Superior temporal gyrus (tissue), 1 donor: ENCODE data around the gene WFS1.

Source experiments
- DNase-seq: peaks from one replicate; pipeline ENCODE4 v3.0.0-alpha.2; 2016; ENCODE audit errors: extremely low spot score

WFS1 gene

DNA sequence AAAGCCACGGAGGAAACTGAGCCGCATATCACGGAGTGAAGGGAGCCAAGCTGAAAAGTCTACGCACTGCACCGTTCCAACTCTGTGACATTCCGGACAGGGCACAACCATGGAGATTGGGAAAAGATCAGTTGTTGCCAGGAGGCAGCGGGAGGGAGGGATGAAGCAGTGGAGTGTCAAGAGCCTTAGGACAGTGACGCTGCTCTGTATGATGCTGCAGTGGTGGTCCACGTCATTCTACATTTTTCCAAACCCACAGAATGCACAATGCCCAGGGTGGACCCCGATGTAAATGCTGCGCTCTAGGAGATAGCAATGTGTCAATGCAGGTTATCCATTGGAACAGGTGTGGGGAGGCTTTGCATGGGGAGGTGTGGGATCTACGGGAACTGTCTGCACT is 7.5 kb upstream of the WFS1 start:
- DNase-seq = no peak

DNA sequence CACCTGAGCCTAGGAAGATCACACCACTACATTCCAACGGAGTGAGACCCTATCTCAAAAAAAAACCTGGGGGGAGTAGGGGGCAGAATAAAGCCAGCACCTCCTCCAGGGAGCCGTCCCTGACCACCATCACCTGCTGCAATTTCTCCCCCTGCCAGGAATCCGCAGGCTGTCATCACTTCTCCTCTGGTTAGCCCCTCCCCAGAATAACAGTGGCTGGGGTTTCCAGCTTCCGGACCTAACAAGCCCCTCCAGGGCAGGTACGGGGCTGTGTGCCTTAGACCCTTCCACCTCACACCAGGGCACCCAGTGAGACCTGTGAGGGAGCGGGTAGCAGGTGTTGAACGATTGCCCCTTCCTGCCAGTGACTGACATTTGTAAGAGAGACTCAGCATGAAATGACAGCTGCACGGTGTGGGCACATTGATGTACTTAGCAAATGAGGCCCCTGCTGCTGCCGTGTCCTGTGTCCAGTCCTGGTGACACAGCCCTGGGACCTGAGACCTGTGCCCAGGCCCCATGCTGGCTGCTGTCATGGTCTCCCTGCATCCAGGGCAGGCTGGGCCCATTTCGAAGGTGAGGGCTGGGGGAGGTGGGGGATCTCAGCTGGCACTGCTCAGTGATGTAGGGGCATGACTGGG is 6.7 kb upstream of the WFS1 start:
- no peak for DNase-seq

DNA sequence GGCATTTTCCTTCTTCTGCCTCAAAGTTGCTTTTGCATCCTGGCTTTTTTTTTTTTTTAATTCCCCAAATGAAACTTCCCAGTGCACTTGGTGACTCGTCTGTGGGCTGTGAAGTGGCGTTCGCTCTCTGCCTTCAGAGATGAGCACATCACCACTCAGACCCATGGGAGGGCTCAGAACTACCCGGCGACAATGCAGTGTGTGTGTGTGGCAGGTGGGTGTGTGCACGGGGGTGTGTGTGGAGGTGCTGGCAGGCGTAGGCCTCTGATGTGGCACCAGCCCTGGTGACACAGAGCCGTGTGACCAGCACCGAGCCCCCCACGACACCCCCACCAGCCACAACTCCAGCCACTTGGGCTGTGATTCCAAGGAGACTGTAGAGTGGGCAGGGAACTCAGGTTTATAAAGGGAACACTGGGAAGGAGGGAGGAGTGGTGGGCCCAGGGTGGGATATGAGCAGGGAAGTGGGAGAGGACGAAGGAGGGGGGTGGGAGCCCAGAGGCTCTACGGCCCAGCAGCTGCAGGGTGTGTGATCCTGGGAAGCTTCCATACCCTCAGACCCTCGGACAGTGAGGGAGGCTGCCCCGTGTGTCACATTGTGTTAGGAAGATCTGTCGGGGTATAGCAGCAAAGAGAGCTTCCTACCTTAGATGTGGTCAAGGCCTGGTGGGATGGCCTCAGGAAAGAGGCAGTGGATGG is 6.0 kb upstream of the WFS1 start:
- DNase-seq = no peak

DNA sequence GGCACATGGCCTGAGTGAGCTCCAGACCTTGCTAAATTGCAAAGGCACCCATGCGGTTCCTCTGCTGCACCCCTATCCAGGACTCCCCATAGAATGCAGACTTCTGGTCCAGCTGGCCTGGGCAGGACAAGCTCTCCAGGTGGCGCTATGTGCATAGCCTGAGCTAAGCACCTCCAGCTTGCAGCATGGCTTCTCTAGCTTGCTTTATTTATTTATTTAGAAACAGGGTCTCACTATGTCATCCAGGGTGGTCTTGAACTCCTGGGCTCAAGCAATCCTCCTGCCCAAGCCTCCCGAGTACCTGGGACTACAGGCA is 5.5 kb upstream of the WFS1 start:
- DNase-seq = no peak

DNA sequence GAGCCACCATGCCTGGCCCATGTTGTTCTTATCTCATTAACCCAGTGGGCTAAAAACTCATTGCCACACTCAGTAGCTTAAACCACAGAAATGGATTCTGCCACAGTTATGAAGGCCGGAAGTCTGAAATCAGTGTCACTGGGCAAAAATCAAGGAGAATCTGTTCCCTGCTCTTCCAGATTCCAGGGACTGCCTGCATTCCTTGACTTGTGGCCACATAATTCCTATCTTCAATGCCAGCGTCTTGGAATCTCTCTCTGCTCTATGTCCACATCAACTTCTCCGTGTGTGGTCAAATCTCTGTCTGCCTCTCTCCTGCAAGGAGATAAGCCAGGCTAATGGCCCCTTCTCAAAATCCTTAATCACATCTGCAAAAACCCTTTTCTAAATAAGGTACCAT is 4.1 kb upstream of the WFS1 start:
- DNase-seq = no peak

DNA sequence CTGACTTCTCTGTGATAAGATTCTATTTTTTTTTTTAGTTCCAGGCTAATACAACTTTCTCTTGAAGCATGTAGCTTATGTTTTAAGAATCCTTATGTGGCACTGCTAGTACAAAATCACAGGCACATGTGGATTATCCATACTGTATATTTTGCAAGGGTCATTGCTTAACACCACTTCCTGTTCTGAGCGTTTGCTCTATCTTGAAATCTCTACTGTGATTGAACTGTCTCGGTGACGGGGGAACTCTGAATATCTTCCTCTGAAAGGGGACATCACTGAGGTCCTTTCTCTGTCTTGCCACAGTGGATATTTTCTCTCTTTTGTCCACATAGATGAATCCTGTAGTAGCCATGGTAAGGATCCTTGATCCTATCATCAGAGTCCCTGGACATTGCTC is 2.1 kb upstream of the WFS1 start:
- no peak for DNase-seq

DNA sequence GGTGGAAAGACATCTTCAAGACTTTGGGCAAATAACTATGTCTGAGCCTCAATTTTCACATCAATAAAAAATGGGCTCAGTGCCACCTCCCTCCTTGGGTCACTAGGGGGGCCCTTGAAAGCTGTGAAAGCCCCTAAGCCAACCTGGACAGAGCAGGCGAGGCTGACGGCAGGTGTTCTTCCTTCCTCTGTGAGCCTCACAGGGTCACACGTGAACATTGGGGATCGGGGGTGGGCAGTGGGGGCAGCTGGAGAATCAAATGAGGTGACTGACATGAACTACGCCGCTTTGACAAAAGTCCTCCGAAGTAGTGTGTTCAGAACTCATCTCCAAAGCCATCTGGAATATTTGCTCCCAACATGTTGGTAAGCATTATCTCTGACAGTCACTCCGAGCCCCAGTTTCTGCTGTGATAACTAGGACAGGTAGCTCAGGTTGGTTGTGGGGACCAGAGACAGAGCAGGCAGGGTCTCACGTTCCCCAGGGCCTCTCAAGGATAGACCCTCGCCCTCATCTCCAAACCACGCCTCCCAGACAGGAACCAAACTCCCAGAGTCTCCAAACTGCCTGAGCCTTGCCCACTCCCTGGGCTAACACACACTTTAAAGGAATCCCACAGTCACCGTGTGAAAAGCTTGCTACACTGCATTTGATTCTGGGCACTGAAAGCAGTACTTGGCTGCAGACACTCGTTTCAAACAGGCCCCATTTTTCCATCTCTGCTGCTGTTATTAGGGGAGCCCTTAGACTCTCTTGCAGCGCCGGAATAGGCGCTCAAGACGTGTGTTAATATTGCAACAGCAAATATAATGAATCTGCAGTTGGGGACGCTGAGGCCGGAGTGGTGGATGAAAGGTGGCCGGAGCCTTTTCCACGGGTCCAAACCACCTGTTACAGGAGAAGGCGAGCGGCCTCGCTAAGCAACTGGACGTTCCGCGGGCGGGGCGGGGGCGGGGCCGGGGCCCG is 717 bp upstream of the WFS1 start:
- no peak for DNase-seq

DNA sequence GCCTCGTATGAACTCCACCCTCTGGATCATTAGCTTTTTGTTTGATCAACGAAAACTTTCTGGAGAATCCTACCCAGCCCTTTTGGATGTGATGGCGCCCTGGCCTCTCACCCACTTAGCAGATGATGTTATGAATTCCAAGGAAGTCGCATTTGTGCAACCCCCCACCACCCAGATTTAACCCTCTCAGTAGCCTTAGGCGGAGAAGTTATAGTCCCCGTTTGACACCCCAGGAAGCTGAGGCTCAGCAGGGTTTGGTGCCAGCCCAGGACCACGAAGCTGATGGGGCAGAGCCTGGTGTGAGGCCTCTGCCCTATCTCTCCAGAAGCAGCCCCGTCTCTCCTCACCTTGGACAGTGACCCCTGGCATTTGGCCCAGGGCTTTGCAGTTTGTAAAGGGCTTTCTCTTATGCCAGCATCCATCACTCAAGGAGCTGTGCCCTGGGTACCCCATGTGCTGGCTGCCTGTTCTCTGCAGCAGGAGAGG is 1.0 kb downstream of the WFS1 start:
- no peak for DNase-seq

DNA sequence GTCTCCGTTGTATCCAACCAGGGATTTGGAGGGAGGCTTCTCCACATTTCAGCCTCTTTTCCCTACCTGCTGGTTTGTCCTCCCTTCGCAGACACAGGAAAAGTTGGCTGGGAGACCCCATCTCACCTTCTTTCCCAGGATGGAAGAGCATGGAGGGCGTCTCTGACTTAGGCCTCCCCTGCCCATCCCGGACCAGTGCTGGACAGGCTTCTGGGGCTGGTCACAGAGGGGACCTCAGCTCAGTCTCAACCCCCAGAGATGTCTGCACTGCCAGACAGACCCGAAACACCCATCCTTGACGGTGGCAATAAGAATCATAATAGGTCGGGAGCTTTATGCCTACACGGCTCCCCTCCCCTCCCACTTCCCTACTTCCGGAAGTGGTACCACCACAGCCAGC is 1.6 kb downstream of the WFS1 start:
- no peak for DNase-seq

DNA sequence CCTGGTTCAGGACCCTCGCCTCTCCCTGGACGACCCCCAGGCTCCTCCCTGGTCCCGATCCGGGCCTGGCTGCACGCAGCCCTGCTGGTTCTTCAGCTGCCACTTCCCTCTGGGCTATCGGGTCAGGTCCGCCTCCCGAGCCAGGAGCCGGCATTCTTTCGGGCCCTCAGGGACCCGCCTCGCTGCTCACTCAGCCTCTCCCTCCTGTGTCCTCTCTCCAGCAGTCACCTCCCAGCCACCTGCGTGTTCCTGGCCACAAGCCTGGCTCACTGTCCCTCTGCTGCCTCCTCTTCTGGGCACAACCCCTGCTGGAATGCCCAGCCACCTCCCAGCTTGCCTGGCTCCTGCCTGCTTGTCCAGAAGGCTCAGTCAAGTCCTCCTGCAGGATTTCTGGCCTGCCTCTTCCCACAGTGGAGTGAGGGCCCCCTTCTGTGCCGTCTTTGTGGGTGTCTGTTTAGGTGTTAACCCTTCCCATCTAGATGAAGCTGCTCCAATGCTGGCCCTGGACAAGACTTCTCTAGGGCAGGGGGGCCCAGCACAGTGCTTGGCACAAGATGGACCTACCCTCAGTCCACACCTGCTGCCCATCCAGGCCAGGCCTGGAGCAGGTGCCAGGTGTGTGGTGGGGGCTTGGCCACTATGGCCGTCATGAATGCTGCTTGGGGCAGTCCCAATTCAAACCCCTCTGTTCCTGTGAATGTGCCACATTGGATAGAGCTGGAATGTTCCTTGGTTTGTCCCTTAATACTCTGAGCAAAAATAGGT is 2.2 kb downstream of the WFS1 start:
- DNase-seq = no peak

DNA sequence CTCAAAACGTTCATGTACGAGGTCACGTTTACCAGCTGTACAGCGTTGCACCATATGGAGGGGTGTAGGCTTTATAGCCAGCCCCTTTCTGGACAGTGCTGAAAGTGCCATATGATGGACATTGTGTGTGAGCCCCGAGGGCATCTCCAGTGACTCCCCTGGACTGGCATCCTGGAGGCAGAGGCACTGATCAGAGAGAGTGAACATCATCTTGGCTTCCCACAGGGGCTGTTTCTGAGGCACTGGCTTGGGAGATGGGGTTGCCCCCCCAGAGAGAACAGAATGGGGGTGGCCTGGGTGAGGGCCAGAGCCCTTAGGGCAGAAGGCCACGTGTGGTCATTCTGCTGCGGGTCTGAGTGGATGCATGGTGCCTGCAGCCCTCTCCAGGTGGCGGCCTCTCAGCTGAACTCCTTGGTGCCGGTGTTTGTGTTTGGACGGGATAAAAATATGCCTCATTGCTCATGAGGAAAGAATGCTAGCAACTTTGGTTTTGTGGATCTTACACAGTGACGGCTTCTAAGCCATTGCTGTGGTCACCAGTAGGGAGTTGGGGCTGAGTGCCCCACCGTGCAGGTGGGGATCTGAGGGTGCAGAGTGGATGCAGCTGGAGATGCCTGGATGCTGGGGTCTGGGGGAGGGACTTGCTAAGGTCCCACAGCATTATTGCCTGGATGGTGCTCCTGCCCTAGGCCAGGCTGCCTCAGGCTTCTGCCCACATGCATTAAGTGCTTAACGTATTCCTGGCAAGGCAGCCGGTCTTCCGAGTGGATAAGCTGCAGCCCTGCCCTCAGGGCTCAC is 3.4 kb downstream of the WFS1 start:
- no peak for DNase-seq

DNA sequence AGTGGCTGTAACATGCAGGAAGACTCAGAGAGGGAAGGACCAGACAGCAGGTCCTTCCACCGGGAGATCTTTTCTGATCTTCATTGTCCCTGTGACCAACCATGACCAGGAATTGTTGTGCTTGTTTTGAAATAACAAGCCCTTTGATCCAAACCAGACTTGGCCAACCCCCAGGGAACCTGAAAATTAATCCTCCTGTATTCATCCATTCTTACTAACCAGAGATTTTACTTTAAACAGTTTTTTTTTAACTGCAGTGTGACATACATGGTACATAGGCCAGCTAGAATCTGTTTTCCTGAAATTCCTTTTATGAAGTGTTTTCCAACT is 4.0 kb downstream of the WFS1 start:
- no peak for DNase-seq

DNA sequence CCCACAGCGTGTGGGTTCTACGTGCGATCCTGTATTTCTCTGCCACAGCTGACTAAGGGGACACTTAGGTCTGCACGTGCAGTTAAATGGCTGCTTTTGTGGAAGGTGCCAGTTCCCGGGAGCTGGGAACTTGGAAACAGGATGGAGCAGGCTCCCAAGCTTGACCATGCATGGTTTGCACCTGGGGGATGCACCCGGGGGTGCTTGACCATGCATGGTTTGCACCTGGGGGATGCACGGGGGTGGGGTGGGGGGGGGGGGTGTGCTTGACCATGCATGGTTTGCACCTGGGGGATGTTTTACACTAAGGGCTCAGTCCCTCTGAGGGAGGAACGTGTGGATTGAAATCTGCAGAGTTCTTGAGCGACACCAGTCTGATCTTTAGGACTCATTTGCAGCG is 5.7 kb downstream of the WFS1 start:
- no peak for DNase-seq

DNA sequence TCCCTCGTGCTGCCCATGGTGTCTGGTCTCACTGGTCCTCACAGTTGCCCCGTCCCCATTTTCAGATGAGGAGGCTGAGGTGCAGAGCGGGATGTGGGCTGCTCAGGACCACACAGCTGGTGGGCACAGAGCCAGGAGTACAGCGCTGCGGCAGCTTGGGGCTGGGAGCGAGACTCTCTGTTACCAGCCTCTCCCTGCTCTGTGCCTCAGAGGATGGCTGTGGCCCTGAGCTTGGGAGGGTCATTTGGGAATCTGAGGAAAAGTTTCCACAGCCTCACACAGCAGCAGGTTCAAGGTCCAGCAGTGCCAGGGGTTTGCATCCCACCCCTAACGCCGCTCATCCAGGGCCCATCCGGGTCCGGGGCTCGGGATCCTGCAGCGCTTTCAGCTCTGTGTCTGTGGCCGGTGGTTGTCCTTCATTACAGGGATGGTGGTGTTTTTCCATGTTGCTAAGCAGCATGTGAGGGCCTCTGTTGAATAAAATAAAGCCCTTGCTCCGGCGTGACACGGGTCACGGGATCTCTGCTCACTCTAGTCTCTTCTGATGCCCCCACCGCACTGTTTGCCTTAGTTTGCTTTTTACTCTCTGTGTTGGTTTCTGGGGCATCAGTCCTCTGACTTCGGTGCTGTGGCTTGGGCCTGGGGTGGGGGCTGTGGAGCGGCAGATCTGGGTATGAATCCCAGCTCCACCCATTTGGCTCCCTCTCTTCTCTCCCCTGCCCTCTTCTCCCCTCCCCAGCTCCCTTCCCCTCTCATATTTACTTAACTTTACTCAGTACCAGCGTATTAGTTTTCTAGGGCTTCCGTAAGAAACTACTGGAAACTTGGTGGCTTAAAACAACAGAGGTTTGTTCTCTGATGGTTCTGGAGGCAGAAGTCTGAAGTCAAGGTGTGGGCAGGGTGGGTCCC is 6.5 kb downstream of the WFS1 start:
- DNase-seq = no peak

DNA sequence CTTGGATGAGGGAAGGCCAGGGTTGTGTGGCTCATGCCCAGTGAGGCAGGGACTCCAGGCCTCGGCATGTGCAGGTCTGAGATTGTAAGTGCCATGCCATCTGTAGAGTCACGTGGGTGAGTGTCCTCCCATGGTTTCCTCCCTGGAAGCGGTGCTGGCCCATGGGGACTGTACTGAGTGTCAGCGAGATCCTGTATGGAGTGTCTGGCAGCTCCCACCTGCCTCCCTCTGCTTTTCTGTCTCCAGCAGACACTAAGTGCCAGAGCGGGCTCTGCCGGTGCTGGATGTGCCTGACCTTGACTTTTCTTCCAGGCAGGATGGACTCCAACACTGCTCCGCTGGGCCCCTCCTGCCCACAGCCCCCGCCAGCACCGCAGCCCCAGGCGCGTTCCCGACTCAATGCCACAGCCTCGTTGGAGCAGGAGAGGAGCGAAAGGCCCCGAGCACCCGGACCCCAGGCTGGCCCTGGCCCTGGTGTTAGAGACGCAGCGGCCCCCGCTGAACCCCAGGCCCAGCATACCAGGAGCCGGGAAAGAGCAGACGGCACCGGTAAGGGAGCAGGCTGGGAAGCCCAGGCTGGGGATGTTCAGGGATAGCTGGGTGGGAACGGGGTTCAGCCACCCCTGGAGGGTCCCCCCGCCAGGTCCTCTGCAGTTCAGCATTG is 7.6 kb downstream of the WFS1 start:
- DNase-seq = no peak

DNA sequence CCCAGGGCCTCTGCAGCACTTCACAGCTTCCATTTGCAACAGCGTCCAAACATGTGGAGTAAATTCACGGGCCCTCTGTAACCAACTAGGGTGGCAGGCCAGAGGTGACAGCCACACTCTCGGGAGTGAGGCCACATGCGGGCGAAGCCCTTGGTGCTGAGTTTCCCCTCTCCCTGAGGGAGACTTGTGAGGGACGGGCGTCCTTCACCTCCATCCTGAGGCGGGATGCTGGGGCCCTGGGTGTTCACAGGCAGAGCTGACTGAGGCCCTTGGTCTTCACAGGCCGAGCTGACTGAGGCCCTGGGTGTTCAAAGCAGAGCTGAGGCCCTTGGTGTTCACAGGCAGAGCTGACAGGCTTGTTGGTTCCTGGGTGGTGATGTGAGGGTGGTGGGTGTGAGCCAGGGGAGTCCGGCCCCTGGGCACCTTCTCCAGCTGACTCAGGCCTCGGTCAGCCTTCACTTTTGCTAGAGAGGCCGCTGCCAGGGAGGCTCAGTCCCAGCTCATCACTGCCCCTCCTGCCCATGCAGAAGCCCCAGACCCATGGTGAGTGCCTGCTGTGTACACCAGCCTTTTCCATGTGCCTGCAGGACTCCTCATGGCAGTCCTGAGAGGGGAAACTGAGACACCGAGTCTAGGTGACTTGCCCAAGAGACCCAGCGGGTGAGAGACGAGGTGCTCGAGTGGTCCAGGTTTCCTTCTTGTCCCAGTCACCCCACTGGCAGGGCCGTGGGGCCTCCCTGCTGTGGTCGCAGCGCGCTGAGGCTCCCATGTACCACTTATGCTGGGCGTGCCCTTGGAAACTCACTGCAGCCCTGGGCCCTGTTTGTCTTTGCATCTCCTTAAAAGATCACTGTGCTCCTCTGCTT is 8.5 kb downstream of the WFS1 start:
- DNase-seq = no peak

DNA sequence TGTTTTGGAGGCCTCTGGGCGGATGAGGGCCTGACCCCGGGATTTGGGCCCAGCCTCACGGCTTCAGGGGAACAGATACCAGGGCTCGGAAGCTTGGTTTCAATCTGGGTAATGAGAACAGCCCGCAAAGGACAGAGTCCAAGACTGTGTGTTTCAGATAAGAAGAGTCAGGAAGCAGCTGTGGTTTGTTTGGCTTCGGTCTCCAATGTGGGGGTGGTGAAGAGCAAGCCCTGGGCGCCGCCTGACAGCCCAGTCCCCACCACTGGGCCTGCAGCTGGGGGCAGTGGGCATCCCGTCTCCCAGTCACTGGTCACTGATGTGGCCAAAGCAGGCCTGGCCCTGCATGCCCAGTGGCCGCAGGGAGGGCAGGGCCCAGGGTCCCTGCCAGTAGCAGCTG is 9.1 kb downstream of the WFS1 start:
- no peak for DNase-seq

DNA sequence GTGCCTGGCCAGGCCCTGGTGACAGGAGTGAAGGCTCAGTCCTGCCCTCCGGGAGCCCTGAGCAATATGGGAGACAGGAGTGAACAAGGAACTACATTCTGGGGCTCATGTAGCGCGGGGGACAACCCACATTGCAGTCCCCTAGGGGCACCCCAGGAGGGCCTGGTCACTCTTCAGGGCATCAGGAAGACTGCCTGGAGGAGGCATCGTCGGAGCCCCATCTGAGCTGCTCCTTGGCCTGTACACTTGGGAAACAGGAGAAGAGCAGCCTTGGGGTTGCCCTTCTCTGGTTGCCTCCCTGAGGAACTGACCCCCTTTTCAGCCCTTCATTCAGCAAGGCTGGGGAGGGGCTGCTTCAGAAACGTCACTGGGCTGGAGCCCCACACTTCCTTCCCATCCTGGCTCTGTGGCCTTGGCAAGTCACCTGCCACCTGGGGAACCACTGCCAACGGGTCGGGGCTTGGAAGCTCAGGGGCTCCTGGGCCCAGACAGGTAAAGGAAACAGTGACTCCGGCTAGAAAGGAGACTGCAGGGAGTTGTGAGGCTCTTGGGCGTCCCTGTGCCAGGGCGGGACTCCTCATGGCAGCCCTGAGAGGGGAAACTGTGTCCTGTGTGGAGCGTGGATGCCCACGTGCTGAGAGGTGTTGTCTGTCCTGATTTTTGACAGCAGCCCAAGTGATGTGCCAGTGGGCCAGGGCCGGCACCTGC is 10.1 kb downstream of the WFS1 start:
- DNase-seq = no peak
